HEK293 (cell line): Measurements from ENCODE around the gene RIN2.

ENCODE experiments used
- CTCF ChIA-PET: fragments of 350-600 bp; formaldehyde crosslinking; extraction: SDS; loops from one replicate; lab custom pipeline; 2021; ENCODE audit warnings: antibody characterized with exemption; lab: Yijun Ruan, JAX
- POLR2A ChIA-PET: fragments of 300-600 bp; formaldehyde crosslinking; extraction: SDS; loops from one replicate; lab custom pipeline; 2020; ENCODE audit warnings: antibody characterized with exemption, inconsistent platforms; lab: Yijun Ruan, JAX
- H3K27ac ChIP-seq: fragments of 200-500 bp; sonication (Bioruptor generic); 2 replicates; pipeline ENCODE4 v1.5.1; 2014; ENCODE audit warnings: low read depth, low read length, control low read depth, inconsistent platforms; ENCODE audit errors: extremely low read depth
- H3K36me3 ChIP-seq, 2 experiments: fragments of 200-500 bp in 1 of 2; sonication (Bioruptor generic) in 1 of 2; 1 replicate in 1 of 2; 2 replicates in 1 of 2; pipeline ENCODE4 v1.5.1; 2014 to 2017; ENCODE audit warnings: inconsistent platforms in 2 of 2, low read length in 2 of 2; ENCODE audit not compliant: control insufficient read depth in 2 of 2, insufficient read depth in 1 of 2
- H3K4me1 ChIP-seq: fragments of 200-500 bp; sonication (Bioruptor generic); 2 replicates; pipeline ENCODE4 v1.5.1; 2014; ENCODE audit warnings: mild to moderate bottlenecking, low read length, inconsistent platforms; ENCODE audit not compliant: control insufficient read depth, insufficient read depth
- H3K4me3 ChIP-seq: 2 replicates; pipeline ENCODE4 v1.5.1; 2011; ENCODE audit warnings: low read depth, mild to moderate bottlenecking, control low read depth, low read length, moderate library complexity
- H3K9me3 ChIP-seq: fragments of 200-500 bp; sonication (Bioruptor generic); 2 replicates; pipeline ENCODE4 v1.5.1; 2014; ENCODE audit warnings: low read depth, low read length, inconsistent platforms; ENCODE audit not compliant: control insufficient read depth, insufficient read depth
- ATF2 ChIP-seq: fragments of 450-650 bp; formaldehyde crosslinking; IDR thresholded peaks from 2 replicates; pipeline ENCODE4 v1.5.1; 2016; ENCODE audit warnings: missing biosample characterization, missing genetic modification characterization, low read depth
- GLI2 ChIP-seq: fragments of 450-650 bp; formaldehyde crosslinking; IDR thresholded peaks from 2 replicates; pipeline ENCODE4; 2017; ENCODE audit warnings: missing biosample characterization, missing genetic modification characterization, low read depth, borderline replicate concordance
- REST ChIP-seq: fragments of 450-650 bp; formaldehyde crosslinking; IDR thresholded peaks from 2 replicates; pipeline ENCODE4 v1.5.1; 2016; ENCODE audit warnings: missing biosample characterization, missing genetic modification characterization
- SALL2 ChIP-seq: fragments of 450-650 bp; formaldehyde crosslinking; IDR thresholded peaks from 2 replicates; pipeline ENCODE4 v1.5.0; 2017; ENCODE audit warnings: missing biosample characterization, mild to moderate bottlenecking, missing genetic modification characterization, borderline replicate concordance
- SP7 ChIP-seq: fragments of 450-650 bp; formaldehyde crosslinking; IDR thresholded peaks from 2 replicates; pipeline ENCODE4 v1.5.1; 2016; ENCODE audit warnings: missing biosample characterization, missing genetic modification characterization
- ZIC2 ChIP-seq: fragments of 450-650 bp; formaldehyde crosslinking; IDR thresholded peaks from 2 replicates; pipeline ENCODE4 v1.5.1; 2016; ENCODE audit warnings: missing biosample characterization, missing genetic modification characterization
- ZNF221 ChIP-seq: fragments of 450-650 bp; formaldehyde crosslinking; IDR thresholded peaks from 2 replicates; pipeline ENCODE4 v1.5.1; 2017; ENCODE audit warnings: missing biosample characterization, missing genetic modification characterization, borderline replicate concordance
- ZNF239 ChIP-seq: fragments of 450-650 bp; formaldehyde crosslinking; IDR thresholded peaks from 2 replicates; pipeline ENCODE4 v1.5.1; 2016; ENCODE audit warnings: missing biosample characterization, missing genetic modification characterization
- ZNF704 ChIP-seq: fragments of 450-650 bp; formaldehyde crosslinking; IDR thresholded peaks from 2 replicates; pipeline ENCODE4 v1.5.1; 2016; ENCODE audit warnings: missing biosample characterization, missing genetic modification characterization
- TF ChIP-seq, protein P1 (sequence below): fragments of 450-650 bp; formaldehyde crosslinking; optimal IDR thresholded peaks from 2 replicates; pipeline ENCODE3; 2016; ENCODE audit warnings: missing biosample characterization, mild to moderate bottlenecking, missing genetic modification characterization
- TF ChIP-seq, protein P2 (sequence below): fragments of 450-650 bp; formaldehyde crosslinking; IDR thresholded peaks from 2 replicates; pipeline ENCODE4 v1.5.1; 2016; ENCODE audit warnings: missing biosample characterization, missing genetic modification characterization

The RIN2 gene

GRCh38 chr20:19771031-19771430 is 13.0 kb downstream of the RIN2 start:
- no peak overlapping the region for H3K4me3 ChIP-seq
- no peaks in the 10 kb centered on the region for H3K4me1 ChIP-seq
- CTCF ChIA-PET: no interaction called here
- H3K9me3 ChIP-seq: no peaks in the 10 kb centered on the region
- POLR2A ChIA-PET: no interaction called here
- no peaks in the 10 kb centered on the region for H3K36me3 ChIP-seq
- H3K27ac ChIP-seq: no peak overlapping the region
- no peak for TF ChIP-seq ZIC2

DNA sequence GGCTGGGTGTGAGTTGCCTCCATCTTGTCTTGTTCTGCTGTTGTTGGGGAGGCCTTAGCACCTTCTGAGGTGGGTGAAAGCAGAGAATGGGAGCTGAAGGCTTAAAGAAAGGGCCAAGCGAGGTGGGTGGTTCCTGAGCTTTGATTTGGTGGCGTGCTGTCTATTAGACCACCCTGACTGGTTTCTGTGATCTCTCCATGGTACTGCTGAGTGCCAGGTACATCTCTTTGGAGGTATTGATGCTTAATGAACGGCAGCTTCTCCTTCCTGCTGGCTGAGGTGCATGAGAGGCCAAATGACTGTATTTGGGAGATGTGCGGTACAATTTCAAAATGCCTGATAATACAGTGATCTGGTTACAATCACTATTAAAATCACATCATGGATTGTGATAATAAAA is 15.4 kb downstream of the RIN2 start:
- Histone ChIP-seq H3K27ac (no peak overlapping the region), H3K4me1 (no peaks in the 10 kb centered on the region), H3K36me3 (no peaks in the 10 kb centered on the region), H3K4me3 (no peak overlapping the region), H3K9me3 (no peaks in the 10 kb centered on the region)
- ChIA-PET POLR2A (no interaction called here), CTCF (interaction anchor here (0.6 kb wide), 1 partner anchor 73 kb away, joined by 3 read pairs; no protein-coding TSS in a partner anchor)
- TF ChIP-seq REST (tag by site-specific recombination) (peak; percentile 72), SP7 (tag by site-specific recombination) (no peak)
- TF ChIP-seq, protein P1, sequence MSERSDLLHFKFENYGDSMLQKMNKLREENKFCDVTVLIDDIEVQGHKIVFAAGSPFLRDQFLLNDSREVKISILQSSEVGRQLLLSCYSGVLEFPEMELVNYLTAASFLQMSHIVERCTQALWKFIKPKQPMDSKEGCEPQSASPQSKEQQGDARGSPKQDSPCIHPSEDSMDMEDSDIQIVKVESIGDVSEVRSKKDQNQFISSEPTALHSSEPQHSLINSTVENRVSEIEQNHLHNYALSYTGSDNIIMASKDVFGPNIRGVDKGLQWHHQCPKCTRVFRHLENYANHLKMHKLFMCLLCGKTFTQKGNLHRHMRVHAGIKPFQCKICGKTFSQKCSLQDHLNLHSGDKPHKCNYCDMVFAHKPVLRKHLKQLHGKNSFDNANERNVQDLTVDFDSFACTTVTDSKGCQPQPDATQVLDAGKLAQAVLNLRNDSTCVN (tag by site-specific recombination): no peak

DNA sequence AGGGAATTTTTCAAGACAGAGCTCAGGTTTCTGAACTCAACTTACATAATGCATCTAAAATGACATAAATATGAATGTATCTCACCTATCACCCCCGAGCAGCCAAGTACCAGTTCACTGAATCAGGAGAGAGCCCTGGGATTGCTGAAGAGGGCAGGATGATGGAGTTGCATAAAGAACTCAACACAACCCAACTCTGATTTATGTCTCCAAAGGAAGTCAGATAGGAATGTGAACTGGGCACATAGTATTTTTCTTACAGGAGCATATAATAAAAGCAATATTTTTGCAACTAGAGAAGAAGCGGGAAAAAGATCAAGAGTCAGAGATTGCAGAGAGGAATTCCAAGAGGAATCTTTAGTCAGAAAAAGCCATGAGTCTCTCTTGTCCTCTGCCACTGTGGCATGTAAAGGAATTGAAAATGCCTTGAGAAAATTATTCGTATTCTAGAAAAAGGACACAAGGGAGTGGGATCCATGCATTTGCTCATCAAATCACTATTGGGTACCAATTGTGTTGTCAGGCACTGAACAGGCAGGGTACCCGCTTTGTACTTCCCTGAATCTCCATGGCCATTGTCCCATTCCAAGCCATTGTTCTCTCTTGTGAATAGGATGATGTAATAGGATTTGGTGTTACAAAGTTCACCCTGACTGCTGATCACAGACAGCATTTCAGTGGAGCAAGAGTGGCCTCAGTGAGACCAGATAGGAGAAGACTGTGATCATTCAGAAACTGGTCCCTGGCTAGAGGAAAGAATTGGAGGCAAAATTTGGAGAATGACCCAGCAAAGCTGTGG is 16.3 kb downstream of the RIN2 start:
- POLR2A ChIA-PET: no interaction called here
- no peak overlapping the region for H3K27ac ChIP-seq
- no peak for TF ChIP-seq SALL2 (tag by site-specific recombination)
- no peak for TF ChIP-seq ZNF221 (tag by site-specific recombination)
- no peak for TF ChIP-seq ZNF239 (tag by site-specific recombination)
- TF ChIP-seq ATF2: peak; percentile 27; the same call in 1 of the 2 replicates
- TF ChIP-seq, all 188 proteins: peak for 1
- Histone ChIP-seq H3K4me3 (no peak overlapping the region), H3K4me1 (no peaks in the 10 kb centered on the region), H3K36me3 (no peaks in the 10 kb centered on the region), H3K9me3 (no peaks in the 10 kb centered on the region)
- CTCF ChIA-PET: no interaction called here

GRCh38 chr20:19775353-19776253 is 17.5 kb downstream of the RIN2 start:
- H3K9me3 ChIP-seq: no peaks in the 10 kb centered on the region
- H3K36me3 ChIP-seq: no peaks in the 10 kb centered on the region
- CTCF ChIA-PET: no interaction called here
- H3K4me1 ChIP-seq: no peaks in the 10 kb centered on the region
- POLR2A ChIA-PET: no interaction called here
- H3K4me3 ChIP-seq: no peak overlapping the region
- H3K27ac ChIP-seq: no peak overlapping the region
- TF ChIP-seq ZNF704 (tag by site-specific recombination) (no peak), GLI2 (tag by site-specific recombination) (no peak)
- TF ChIP-seq, protein P2, sequence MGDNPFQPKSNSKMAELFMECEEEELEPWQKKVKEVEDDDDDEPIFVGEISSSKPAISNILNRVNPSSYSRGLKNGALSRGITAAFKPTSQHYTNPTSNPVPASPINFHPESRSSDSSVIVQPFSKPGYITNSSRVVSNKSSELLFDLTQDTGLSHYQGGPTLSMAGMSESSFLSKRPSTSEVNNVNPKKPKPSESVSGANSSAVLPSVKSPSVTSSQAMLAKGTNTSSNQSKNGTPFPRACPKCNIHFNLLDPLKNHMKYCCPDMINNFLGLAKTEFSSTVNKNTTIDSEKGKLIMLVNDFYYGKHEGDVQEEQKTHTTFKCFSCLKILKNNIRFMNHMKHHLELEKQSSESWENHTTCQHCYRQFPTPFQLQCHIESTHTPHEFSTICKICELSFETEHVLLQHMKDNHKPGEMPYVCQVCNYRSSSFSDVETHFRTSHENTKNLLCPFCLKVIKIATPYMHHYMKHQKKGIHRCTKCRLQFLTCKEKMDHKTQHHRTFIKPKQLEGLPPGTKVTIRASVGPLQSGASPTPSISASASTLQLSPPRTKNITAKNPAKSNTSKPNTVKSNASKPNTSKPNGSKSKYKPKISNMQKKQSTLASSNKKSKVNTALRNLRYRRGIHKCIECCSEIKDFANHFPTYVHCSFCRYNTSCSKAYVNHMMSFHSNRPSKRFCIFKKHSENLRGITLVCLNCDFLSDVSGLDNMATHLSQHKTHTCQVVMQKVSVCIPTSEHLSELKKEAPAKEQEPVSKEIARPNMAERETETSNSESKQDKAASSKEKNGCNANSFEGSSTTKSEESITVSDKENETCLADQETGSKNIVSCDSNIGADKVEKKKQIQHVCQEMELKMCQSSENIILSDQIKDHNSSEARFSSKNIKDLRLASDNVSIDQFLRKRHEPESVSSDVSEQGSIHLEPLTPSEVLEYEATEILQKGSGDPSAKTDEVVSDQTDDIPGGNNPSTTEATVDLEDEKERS (tag by site-specific recombination): no peak
